ENCODE results near the gene SVIL.

SVIL gene

GRCh38 chr10:29437871-29438270 lies 196.9 kb downstream of the SVIL start:
- Histone ChIP-seq H3K79me2 (ENCODE audit: insufficient read depth, low read length) (0 out of 2 replicates have a peak, but pooled peaks cover 4% of the 10 kb centered on the region), H3K27me3 (ENCODE audit: insufficient read depth, low read length, poor library complexity, severe bottlenecking) (no peaks in the 10 kb centered on the region), H3K9me3 (ENCODE audit: insufficient read depth, low read depth, low read length) (peaks cover 7% of the 10 kb centered on the region; the same call in 1 of the 2 replicates), H3K4me1 (ENCODE audit: insufficient read depth, low read length, poor library complexity, severe bottlenecking) (no peaks in the 10 kb centered on the region), H2AFZ (ENCODE audit: low read length) (no peak overlapping the region), H3K9ac (ENCODE audit: low read depth, low read length, poor library complexity, severe bottlenecking) (no peak overlapping the region), H3K36me3 (ENCODE audit: insufficient read depth, low read length) (no peaks in the 10 kb centered on the region), H3K4me3 (ENCODE audit: low read length, poor library complexity, severe bottlenecking) (no peak overlapping the region), H4K20me1 (ENCODE audit: insufficient read depth, low read length, poor library complexity, severe bottlenecking) (no peaks in the 10 kb centered on the region), H3K9me2 (replicated peaks; ENCODE audit: low read depth, low read length) (no peaks in the 10 kb centered on the region), H3F3A (ENCODE audit: low read depth) (no peaks in the 10 kb centered on the region), H3K4me2 (ENCODE audit: low read depth, low read length, poor library complexity, severe bottlenecking) (no peak overlapping the region)
- TF ChIP-seq CTCF (conservative IDR thresholded peaks at IDR 0.05; ENCODE audit: low read length), result no peak
- no peak for TF ChIP-seq EZH2phosphoT487 (IDR thresholded peaks at IDR 0.05; ENCODE audit: borderline replicate concordance)

GRCh38 chr10:29435809-29436501 lies 198.8 kb downstream of the SVIL start:
- Histone ChIP-seq H3K9ac (ENCODE audit: low read depth, low read length, poor library complexity, severe bottlenecking) (no peak overlapping the region), H3K4me2 (ENCODE audit: low read depth, low read length, poor library complexity, severe bottlenecking) (no peak overlapping the region), H3K36me3 (ENCODE audit: insufficient read depth, low read length) (no peaks in the 10 kb centered on the region), H3K4me3 (ENCODE audit: low read length, poor library complexity, severe bottlenecking) (no peak overlapping the region), H3K9me2 (replicated peaks; ENCODE audit: low read depth, low read length) (no peaks in the 10 kb centered on the region), H3K79me2 (ENCODE audit: insufficient read depth, low read length) (no peaks in the 10 kb centered on the region), H3F3A (ENCODE audit: low read depth) (no peaks in the 10 kb centered on the region), H3K27me3 (ENCODE audit: insufficient read depth, low read length, poor library complexity, severe bottlenecking) (no peaks in the 10 kb centered on the region), H4K20me1 (ENCODE audit: insufficient read depth, low read length, poor library complexity, severe bottlenecking) (no peaks in the 10 kb centered on the region), H3K9me3 (ENCODE audit: insufficient read depth, low read depth, low read length) (peaks cover 7% of the 10 kb centered on the region; the same call in 1 of the 2 replicates), H2AFZ (ENCODE audit: low read length) (no peak overlapping the region), H3K4me1 (ENCODE audit: insufficient read depth, low read length, poor library complexity, severe bottlenecking) (no peaks in the 10 kb centered on the region)
- TF ChIP-seq EZH2phosphoT487 (IDR thresholded peaks at IDR 0.05; ENCODE audit: borderline replicate concordance), result no peak

DNA sequence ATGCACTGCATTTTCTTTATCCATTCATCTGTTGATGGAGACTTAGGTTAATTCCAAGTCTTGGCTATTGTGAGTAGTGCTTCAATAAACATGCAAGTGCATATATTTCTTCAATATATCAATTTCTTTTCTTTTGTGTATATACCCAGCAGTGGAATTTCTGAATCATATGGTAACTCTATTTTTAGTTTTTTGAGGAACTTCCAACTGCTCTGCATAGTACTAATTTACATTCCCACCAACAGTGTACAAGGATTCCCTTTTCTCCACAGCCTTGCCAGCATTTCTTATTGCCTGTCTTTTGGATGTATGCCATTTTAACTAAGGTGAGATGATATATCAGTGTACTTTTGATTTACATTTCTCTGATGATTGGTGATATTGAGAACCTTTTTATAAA lies 200.7 kb downstream of the SVIL start:
- no peaks in the 10 kb centered on the region for H3K27me3 ChIP-seq (ENCODE audit: insufficient read depth, low read length, poor library complexity, severe bottlenecking)
- TF ChIP-seq EZH2phosphoT487 (IDR thresholded peaks at IDR 0.05; ENCODE audit: borderline replicate concordance) (no peak), CTCF (conservative IDR thresholded peaks at IDR 0.05; ENCODE audit: low read length) (no peak)
- peaks cover 7% of the 10 kb centered on the region; the same call in 1 of the 2 replicates for H3K9me3 ChIP-seq (ENCODE audit: insufficient read depth, low read depth, low read length)
- no peak overlapping the region for H3K4me3 ChIP-seq (ENCODE audit: low read length, poor library complexity, severe bottlenecking)
- H3K4me2 ChIP-seq (ENCODE audit: low read depth, low read length, poor library complexity, severe bottlenecking), result no peak overlapping the region
- no peaks in the 10 kb centered on the region for H3F3A ChIP-seq (ENCODE audit: low read depth)
- H3K4me1 ChIP-seq (ENCODE audit: insufficient read depth, low read length, poor library complexity, severe bottlenecking), result no peaks in the 10 kb centered on the region
- no peaks in the 10 kb centered on the region for H3K9me2 ChIP-seq (replicated peaks; ENCODE audit: low read depth, low read length)
- H3K9ac ChIP-seq (ENCODE audit: low read depth, low read length, poor library complexity, severe bottlenecking), result no peak overlapping the region
- H2AFZ ChIP-seq (ENCODE audit: low read length), result no peak overlapping the region
- no peaks in the 10 kb centered on the region for H3K36me3 ChIP-seq (ENCODE audit: insufficient read depth, low read length)
- H4K20me1 ChIP-seq (ENCODE audit: insufficient read depth, low read length, poor library complexity, severe bottlenecking), result no peaks in the 10 kb centered on the region
- no peaks in the 10 kb centered on the region for H3K79me2 ChIP-seq (ENCODE audit: insufficient read depth, low read length)

DNA sequence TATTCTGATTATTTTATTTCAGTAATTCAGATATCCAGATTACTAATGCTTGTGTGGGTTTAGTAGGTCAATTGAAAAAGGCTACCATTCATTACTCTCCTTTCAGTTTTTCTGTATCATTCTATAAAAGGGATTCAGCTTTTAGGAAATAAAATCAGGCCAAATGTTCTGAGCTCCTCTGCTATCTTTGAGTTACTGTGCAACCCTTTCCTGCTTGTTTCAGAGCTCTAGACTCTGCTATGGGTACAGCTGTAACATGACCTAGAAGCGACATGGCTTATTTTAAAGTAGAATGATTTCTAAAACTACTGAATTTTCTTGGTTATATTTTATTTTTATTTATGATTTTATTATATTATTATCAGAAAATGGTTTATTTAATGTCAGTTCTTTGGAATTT lies 203.1 kb downstream of the SVIL start:
- no peaks in the 10 kb centered on the region for H3F3A ChIP-seq (ENCODE audit: low read depth)
- H3K9me2 ChIP-seq (replicated peaks; ENCODE audit: low read depth, low read length), result no peaks in the 10 kb centered on the region
- H2AFZ ChIP-seq (ENCODE audit: low read length), result no peak overlapping the region
- no peaks in the 10 kb centered on the region for H3K27me3 ChIP-seq (ENCODE audit: insufficient read depth, low read length, poor library complexity, severe bottlenecking)
- no peak for TF ChIP-seq CTCF (conservative IDR thresholded peaks at IDR 0.05; ENCODE audit: low read length)
- TF ChIP-seq EZH2phosphoT487 (IDR thresholded peaks at IDR 0.05; ENCODE audit: borderline replicate concordance), result no peak
- H3K9me3 ChIP-seq (ENCODE audit: insufficient read depth, low read depth, low read length), result no peaks in the 10 kb centered on the region
- no peaks in the 10 kb centered on the region for H3K36me3 ChIP-seq (ENCODE audit: insufficient read depth, low read length)
- no peak overlapping the region for H3K4me2 ChIP-seq (ENCODE audit: low read depth, low read length, poor library complexity, severe bottlenecking)
- no peak overlapping the region for H3K9ac ChIP-seq (ENCODE audit: low read depth, low read length, poor library complexity, severe bottlenecking)
- H3K4me1 ChIP-seq (ENCODE audit: insufficient read depth, low read length, poor library complexity, severe bottlenecking), result no peaks in the 10 kb centered on the region
- H3K79me2 ChIP-seq (ENCODE audit: insufficient read depth, low read length), result no peaks in the 10 kb centered on the region
- no peaks in the 10 kb centered on the region for H4K20me1 ChIP-seq (ENCODE audit: insufficient read depth, low read length, poor library complexity, severe bottlenecking)
- no peak overlapping the region for H3K4me3 ChIP-seq (ENCODE audit: low read length, poor library complexity, severe bottlenecking)
